GM12878 (cell line): ENCODE results near the gene C1QTNF8.

Experiments used
- MYC ChIP-seq: IDR thresholded peaks from 2 replicates; pipeline ENCODE4 v1.6.1; 2011; ENCODE audit warnings: mild to moderate bottlenecking, low read length, moderate library complexity, inconsistent platforms; ENCODE audit not compliant: insufficient read depth, insufficient replicate concordance, insufficient read length, severe bottlenecking
- POLR2A ChIP-seq: IDR thresholded peaks from 2 replicates; pipeline ENCODE4 v1.6.1; 2011; ENCODE audit warnings: low read depth, mild to moderate bottlenecking, low read length
- POLR2AphosphoS5 ChIP-seq: IDR thresholded peaks from 2 replicates; pipeline ENCODE4 v1.6.1; 2011; ENCODE audit warnings: mild to moderate bottlenecking, low read length, inconsistent platforms
- TAF1 ChIP-seq: IDR thresholded peaks from 2 replicates; pipeline ENCODE4 v1.6.1; 2011; ENCODE audit warnings: mild to moderate bottlenecking, low read depth, low read length, borderline replicate concordance
- TARDBP ChIP-seq: IDR thresholded peaks from 2 replicates; pipeline ENCODE4 v1.6.1; 2016; ENCODE audit warnings: borderline replicate concordance
- ZNF217 ChIP-seq: fragments of 450-650 bp; IDR thresholded peaks from 2 replicates; pipeline ENCODE4 v1.6.1; 2017; ENCODE audit warnings: antibody characterized with exemption, mild to moderate bottlenecking
- TF ChIP-seq, protein P1 (sequence below): IDR thresholded peaks from 2 replicates; pipeline ENCODE4 v1.6.1; 2011; ENCODE audit warnings: low read depth, mild to moderate bottlenecking, low read length, moderate library complexity, borderline replicate concordance; ENCODE audit errors: extremely low read depth
- TF ChIP-seq, protein P2 (sequence below): fragments of 150-350 bp; IDR thresholded peaks from 2 replicates; pipeline ENCODE4 v1.6.1; 2014; ENCODE audit warnings: mild to moderate bottlenecking, low read depth, low read length
- TF ChIP-seq, protein P3 (sequence below), 3 experiments: IDR thresholded peaks in 2 of 3; conservative IDR thresholded peaks in 1 of 3; 2 replicates each; pipeline ENCODE4 v1.5.1; 2011; ENCODE audit warnings: low read depth in 3 of 3, low read length in 3 of 3, mild to moderate bottlenecking in 3 of 3, control low read depth in 2 of 3, moderate library complexity in 2 of 3, inconsistent platforms in 1 of 3, mixed read lengths in 1 of 3; ENCODE audit not compliant: control insufficient read depth in 2 of 3, insufficient read depth in 1 of 3; ENCODE audit errors: extremely low read depth in 1 of 3
- TF ChIP-seq, protein P4 (sequence below): IDR thresholded peaks from 2 replicates; pipeline ENCODE4 v1.6.1; 2011; ENCODE audit warnings: borderline replicate concordance, low read depth, mild to moderate bottlenecking, moderate library complexity, mixed read lengths, low read length; ENCODE audit not compliant: insufficient read depth; ENCODE audit errors: extremely low read length
- TF ChIP-seq, protein P5 (sequence below): IDR thresholded peaks from 2 replicates; pipeline ENCODE4 v1.6.1; 2012; ENCODE audit warnings: mild to moderate bottlenecking, low read depth, low read length

DNA sequence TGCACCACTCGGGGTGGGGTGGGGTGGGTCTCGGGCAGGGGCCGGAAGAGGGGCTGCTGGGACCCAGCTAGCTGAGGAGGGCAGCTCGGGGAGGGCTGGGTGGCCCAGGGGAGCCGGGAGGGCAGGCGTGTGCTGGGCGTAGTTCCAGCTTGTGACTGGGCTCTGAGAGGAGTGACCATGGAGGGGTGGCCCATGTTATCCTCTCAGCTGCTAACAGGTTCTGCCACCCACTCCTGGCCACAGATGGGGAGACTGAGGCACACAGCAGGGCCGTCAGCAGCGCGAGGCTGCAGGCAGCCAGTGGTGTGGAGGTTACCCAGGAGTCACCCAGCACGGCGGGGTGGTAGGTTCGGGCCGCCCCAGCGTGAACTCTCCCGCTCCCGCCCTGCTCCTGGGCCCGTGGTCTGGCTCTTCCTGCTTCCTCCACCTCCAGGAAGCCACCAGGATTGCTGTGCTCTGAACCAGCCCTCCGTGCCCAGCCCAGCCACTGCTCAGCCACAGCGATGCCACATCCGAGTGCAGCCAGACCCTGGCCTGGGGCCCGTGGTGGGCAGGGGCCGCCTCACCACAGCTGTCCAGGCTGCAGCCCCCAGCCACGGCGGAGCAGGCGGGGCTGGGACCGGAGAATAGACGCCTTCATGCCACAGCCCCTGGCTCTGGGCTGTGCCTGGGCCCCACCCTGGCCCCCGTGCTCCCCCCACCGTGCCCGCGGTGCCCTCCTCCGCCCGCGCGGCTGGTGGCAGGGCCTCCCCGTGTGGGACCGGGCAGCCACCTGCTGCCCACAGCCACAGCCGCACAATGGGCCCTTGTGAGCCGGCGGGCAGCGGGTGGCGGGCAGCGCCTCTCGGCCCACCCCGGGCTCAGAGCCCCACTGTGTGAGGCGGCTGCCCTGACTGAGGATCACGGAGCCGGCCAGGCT lies 49.8 kb downstream of the C1QTNF8 start:
- TF ChIP-seq, protein P1, sequence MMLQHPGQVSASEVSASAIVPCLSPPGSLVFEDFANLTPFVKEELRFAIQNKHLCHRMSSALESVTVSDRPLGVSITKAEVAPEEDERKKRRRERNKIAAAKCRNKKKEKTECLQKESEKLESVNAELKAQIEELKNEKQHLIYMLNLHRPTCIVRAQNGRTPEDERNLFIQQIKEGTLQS: no peak
- no peak for TF ChIP-seq TAF1
- TF ChIP-seq POLR2AphosphoS5: no peak
- no peak for TF ChIP-seq ZNF217
- TF ChIP-seq, protein P2, sequence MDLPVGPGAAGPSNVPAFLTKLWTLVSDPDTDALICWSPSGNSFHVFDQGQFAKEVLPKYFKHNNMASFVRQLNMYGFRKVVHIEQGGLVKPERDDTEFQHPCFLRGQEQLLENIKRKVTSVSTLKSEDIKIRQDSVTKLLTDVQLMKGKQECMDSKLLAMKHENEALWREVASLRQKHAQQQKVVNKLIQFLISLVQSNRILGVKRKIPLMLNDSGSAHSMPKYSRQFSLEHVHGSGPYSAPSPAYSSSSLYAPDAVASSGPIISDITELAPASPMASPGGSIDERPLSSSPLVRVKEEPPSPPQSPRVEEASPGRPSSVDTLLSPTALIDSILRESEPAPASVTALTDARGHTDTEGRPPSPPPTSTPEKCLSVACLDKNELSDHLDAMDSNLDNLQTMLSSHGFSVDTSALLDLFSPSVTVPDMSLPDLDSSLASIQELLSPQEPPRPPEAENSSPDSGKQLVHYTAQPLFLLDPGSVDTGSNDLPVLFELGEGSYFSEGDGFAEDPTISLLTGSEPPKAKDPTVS: no peak
- TF ChIP-seq POLR2A: no peak
- TF ChIP-seq, protein P3, sequence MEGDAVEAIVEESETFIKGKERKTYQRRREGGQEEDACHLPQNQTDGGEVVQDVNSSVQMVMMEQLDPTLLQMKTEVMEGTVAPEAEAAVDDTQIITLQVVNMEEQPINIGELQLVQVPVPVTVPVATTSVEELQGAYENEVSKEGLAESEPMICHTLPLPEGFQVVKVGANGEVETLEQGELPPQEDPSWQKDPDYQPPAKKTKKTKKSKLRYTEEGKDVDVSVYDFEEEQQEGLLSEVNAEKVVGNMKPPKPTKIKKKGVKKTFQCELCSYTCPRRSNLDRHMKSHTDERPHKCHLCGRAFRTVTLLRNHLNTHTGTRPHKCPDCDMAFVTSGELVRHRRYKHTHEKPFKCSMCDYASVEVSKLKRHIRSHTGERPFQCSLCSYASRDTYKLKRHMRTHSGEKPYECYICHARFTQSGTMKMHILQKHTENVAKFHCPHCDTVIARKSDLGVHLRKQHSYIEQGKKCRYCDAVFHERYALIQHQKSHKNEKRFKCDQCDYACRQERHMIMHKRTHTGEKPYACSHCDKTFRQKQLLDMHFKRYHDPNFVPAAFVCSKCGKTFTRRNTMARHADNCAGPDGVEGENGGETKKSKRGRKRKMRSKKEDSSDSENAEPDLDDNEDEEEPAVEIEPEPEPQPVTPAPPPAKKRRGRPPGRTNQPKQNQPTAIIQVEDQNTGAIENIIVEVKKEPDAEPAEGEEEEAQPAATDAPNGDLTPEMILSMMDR (IDR thresholded peaks at IDR 0.05 in 2 of 3, conservative IDR thresholded peaks at IDR 0.05 in 1 of 3; ENCODE audit: control insufficient read depth in 2 of 3, extremely low read depth in 1 of 3, insufficient read depth in 1 of 3, low read depth in 3 of 3, low read length in 3 of 3): no peak
- TF ChIP-seq MYC: no peak
- TF ChIP-seq, protein P4, sequence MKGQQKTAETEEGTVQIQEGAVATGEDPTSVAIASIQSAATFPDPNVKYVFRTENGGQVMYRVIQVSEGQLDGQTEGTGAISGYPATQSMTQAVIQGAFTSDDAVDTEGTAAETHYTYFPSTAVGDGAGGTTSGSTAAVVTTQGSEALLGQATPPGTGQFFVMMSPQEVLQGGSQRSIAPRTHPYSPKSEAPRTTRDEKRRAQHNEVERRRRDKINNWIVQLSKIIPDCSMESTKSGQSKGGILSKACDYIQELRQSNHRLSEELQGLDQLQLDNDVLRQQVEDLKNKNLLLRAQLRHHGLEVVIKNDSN: no peak
- no peak for TF ChIP-seq TARDBP
- TF ChIP-seq, protein P5, sequence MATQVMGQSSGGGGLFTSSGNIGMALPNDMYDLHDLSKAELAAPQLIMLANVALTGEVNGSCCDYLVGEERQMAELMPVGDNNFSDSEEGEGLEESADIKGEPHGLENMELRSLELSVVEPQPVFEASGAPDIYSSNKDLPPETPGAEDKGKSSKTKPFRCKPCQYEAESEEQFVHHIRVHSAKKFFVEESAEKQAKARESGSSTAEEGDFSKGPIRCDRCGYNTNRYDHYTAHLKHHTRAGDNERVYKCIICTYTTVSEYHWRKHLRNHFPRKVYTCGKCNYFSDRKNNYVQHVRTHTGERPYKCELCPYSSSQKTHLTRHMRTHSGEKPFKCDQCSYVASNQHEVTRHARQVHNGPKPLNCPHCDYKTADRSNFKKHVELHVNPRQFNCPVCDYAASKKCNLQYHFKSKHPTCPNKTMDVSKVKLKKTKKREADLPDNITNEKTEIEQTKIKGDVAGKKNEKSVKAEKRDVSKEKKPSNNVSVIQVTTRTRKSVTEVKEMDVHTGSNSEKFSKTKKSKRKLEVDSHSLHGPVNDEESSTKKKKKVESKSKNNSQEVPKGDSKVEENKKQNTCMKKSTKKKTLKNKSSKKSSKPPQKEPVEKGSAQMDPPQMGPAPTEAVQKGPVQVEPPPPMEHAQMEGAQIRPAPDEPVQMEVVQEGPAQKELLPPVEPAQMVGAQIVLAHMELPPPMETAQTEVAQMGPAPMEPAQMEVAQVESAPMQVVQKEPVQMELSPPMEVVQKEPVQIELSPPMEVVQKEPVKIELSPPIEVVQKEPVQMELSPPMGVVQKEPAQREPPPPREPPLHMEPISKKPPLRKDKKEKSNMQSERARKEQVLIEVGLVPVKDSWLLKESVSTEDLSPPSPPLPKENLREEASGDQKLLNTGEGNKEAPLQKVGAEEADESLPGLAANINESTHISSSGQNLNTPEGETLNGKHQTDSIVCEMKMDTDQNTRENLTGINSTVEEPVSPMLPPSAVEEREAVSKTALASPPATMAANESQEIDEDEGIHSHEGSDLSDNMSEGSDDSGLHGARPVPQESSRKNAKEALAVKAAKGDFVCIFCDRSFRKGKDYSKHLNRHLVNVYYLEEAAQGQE: no peak
